H1 (cell line): ENCODE data around the gene VSTM4. TPM values are rescaled to one million over a fixed set of nuclear protein-coding genes. Genes with fewer than 3 reads are reported as not detected.

ENCODE experiments used
- CTCF ChIA-PET: fragments of 300-600 bp; sonication (Branson Sonifier 250); formaldehyde crosslinking; loops from one replicate; lab custom pipeline; 2021; ENCODE audit not compliant: partially characterized antibody; lab: Charles Lee
- POLR2A ChIA-PET: fragments of 300-600 bp; sonication (Branson Sonifier 250); formaldehyde crosslinking; loops from one replicate; lab custom pipeline; 2021; ENCODE audit warnings: inconsistent platforms; ENCODE audit not compliant: partially characterized antibody; lab: Charles Lee
- DNase-seq, 2 experiments: peaks; one replicate each; pipeline versions ENCODE4 v3.0.0 to v3.0.0-alpha.2; 2010 to 2022; ENCODE audit warnings: low spot score in 2 of 2, low read depth in 1 of 2, mixed read lengths in 1 of 2
- FAIRE-seq: peaks from 2 replicates; lab custom pipeline; 2011; peaks lifted over from hg19 to GRCh38; lab: Jason Lieb, UNC
- H2AFZ ChIP-seq: 2 replicates; pipeline ENCODE4 v1.8.1; 2012; ENCODE audit warnings: low read length, inconsistent platforms
- H2AK5ac ChIP-seq: 2 replicates; pipeline ENCODE4 v1.6.1; 2013; ENCODE audit warnings: low read depth, low read length
- H2BK120ac ChIP-seq: replicated peaks from 2 replicates; pipeline ENCODE3; 2013; ENCODE audit warnings: low read depth, low read length, inconsistent platforms
- H2BK12ac ChIP-seq: 2 replicates; pipeline ENCODE4 v1.6.1; 2013; ENCODE audit warnings: low read depth, low read length
- H2BK15ac ChIP-seq: 2 replicates; pipeline ENCODE4 v1.6.1; 2013; ENCODE audit warnings: low read length
- H2BK20ac ChIP-seq: 2 replicates; pipeline ENCODE4 v1.6.1; 2013; ENCODE audit warnings: low read length
- H2BK5ac ChIP-seq: 2 replicates; pipeline ENCODE4 v1.6.1; 2013; ENCODE audit warnings: low read depth, low read length
- H3K14ac ChIP-seq: 2 replicates; pipeline ENCODE4 v1.6.1; 2013; ENCODE audit warnings: inconsistent platforms; ENCODE audit not compliant: insufficient read length
- H3K18ac ChIP-seq: 2 replicates; pipeline ENCODE4 v1.6.1; 2013; ENCODE audit warnings: low read length; ENCODE audit errors: extremely low read depth
- H3K23ac ChIP-seq: 2 replicates; pipeline ENCODE4 v1.6.1; 2013; ENCODE audit warnings: inconsistent platforms; ENCODE audit not compliant: insufficient read length
- H3K23me2 ChIP-seq: 2 replicates; pipeline ENCODE4 v1.6.1; 2013; ENCODE audit warnings: low read depth, low read length
- H3K27ac ChIP-seq: 2 replicates; pipeline ENCODE4 v1.6.1; 2011; ENCODE audit warnings: low read depth, low read length, inconsistent platforms
- H3K27me3 ChIP-seq, 4 experiments: replicated peaks in 1 of 4; 1 replicate in 1 of 4; 2 replicates in 3 of 4; pipeline versions ENCODE4 v1.6.1 to v1.8.1; 2011 to 2013; ENCODE audit warnings: low read length in 3 of 4, mild to moderate bottlenecking in 3 of 4, inconsistent platforms in 2 of 4, mixed read lengths in 2 of 4, moderate library complexity in 1 of 4; ENCODE audit not compliant: control insufficient read depth in 3 of 4, insufficient read depth in 3 of 4; ENCODE audit errors: extremely low read depth in 1 of 4
- H3K36me3 ChIP-seq, 4 experiments: 2 replicates each; pipeline versions ENCODE4 v1.6.1 to v1.8.1; 2011 to 2013; ENCODE audit warnings: mild to moderate bottlenecking in 4 of 4, low read length in 3 of 4, moderate library complexity in 2 of 4, control low read depth in 1 of 4, inconsistent platforms in 1 of 4; ENCODE audit not compliant: insufficient read depth in 4 of 4, control insufficient read depth in 2 of 4
- H3K4ac ChIP-seq: replicated peaks from 2 replicates; pipeline ENCODE3; 2013; ENCODE audit warnings: low read length, low read depth, mixed read lengths, inconsistent platforms; ENCODE audit not compliant: insufficient read length
- H3K4me1 ChIP-seq, 4 experiments: replicated peaks in 1 of 4; 1 replicate in 1 of 4; 2 replicates in 3 of 4; pipeline versions ENCODE4 v1.6.1 to v1.8.1; 2011 to 2013; ENCODE audit warnings: low read length in 3 of 4, inconsistent platforms in 2 of 4, mixed read lengths in 1 of 4; ENCODE audit not compliant: insufficient read depth in 4 of 4, control insufficient read depth in 3 of 4
- H3K4me2 ChIP-seq, 2 experiments: 2 replicates each; pipeline versions ENCODE4 v1.6.1 to v1.8.1; 2011 to 2013; ENCODE audit warnings: low read depth in 2 of 2, low read length in 2 of 2, control low read depth in 1 of 2, inconsistent platforms in 1 of 2, mild to moderate bottlenecking in 1 of 2; ENCODE audit not compliant: insufficient read depth in 1 of 2
- H3K4me3 ChIP-seq, 4 experiments: fragments of 200-600, 300-600 bp in 1 of 4; sonication (generic), shearing (Covaris generic), sonication (Bioruptor Twin) in 1 of 4; 2 replicates each; pipeline versions ENCODE4 v1.5.1 to v1.8.1; 2011 to 2016; ENCODE audit warnings: low read length in 4 of 4, low read depth in 3 of 4, control low read depth in 2 of 4, inconsistent platforms in 2 of 4, mild to moderate bottlenecking in 2 of 4, mixed read lengths in 1 of 4, moderate library complexity in 1 of 4; ENCODE audit not compliant: insufficient read depth in 2 of 4; ENCODE audit errors: extremely low read depth in 1 of 4
- H3K56ac ChIP-seq: replicated peaks from 2 replicates; pipeline ENCODE3; 2013; ENCODE audit warnings: low read depth, mild to moderate bottlenecking, mixed read lengths, low read length, inconsistent platforms; ENCODE audit not compliant: insufficient read length
- H3K79me1 ChIP-seq: 2 replicates; pipeline ENCODE4 v1.6.1; 2013; ENCODE audit warnings: low read depth, low read length, control low read depth
- H3K79me2 ChIP-seq, 2 experiments: 2 replicates each; pipeline versions ENCODE4 v1.6.1 to v1.8.1; 2012 to 2013; ENCODE audit warnings: low read length in 2 of 2, mild to moderate bottlenecking in 2 of 2, inconsistent platforms in 1 of 2; ENCODE audit not compliant: insufficient read depth in 2 of 2, control insufficient read depth in 1 of 2
- H3K9ac ChIP-seq, 4 experiments: replicated peaks in 1 of 4; 1 replicate in 1 of 4; 2 replicates in 3 of 4; pipeline versions ENCODE4 v1.6.1 to v1.8.1; 2011 to 2013; ENCODE audit warnings: low read depth in 3 of 4, low read length in 3 of 4, control low read depth in 2 of 4, mild to moderate bottlenecking in 2 of 4, moderate library complexity in 2 of 4, inconsistent platforms in 1 of 4; ENCODE audit errors: extremely low read depth in 1 of 4
- H3K9me3 ChIP-seq, 2 experiments: 2 replicates each; pipeline versions ENCODE4 v1.6.1 to v1.8.1; 2012 to 2013; ENCODE audit warnings: mild to moderate bottlenecking in 2 of 2, moderate library complexity in 2 of 2, control low read depth in 1 of 2, inconsistent platforms in 1 of 2, low read depth in 1 of 2, low read length in 1 of 2, mixed read lengths in 1 of 2; ENCODE audit not compliant: insufficient read depth in 2 of 2
- H4K20me1 ChIP-seq, 2 experiments: replicated peaks in 1 of 2; 2 replicates each; pipeline versions ENCODE3 to v1.8.1; 2011 to 2013; ENCODE audit warnings: inconsistent platforms in 2 of 2, low read length in 2 of 2, mild to moderate bottlenecking in 1 of 2; ENCODE audit not compliant: insufficient read depth in 2 of 2, control insufficient read depth in 1 of 2
- H4K5ac ChIP-seq: 2 replicates; pipeline ENCODE4 v1.6.1; 2013; ENCODE audit warnings: low read length, low read depth, mixed read lengths, inconsistent platforms; ENCODE audit not compliant: insufficient read length
- H4K8ac ChIP-seq: 2 replicates; pipeline ENCODE4 v1.8.0; 2013; ENCODE audit warnings: mild to moderate bottlenecking, moderate library complexity, low read length, inconsistent platforms; ENCODE audit not compliant: insufficient read depth; ENCODE audit errors: extremely low read depth
- H4K91ac ChIP-seq: replicated peaks from 2 replicates; pipeline ENCODE3; 2013; ENCODE audit warnings: low read length, mixed read lengths, inconsistent platforms; ENCODE audit not compliant: insufficient read length
- GABPA ChIP-seq: IDR thresholded peaks from 2 replicates; pipeline ENCODE4 v1.6.1; 2011; ENCODE audit warnings: mild to moderate bottlenecking, low read length, moderate library complexity, borderline replicate concordance; ENCODE audit not compliant: insufficient read depth
- WGBS, 2 experiments: shearing (Covaris generic) in 1 of 2; methylation state at CpG; one replicate each; pipeline versions ENCODE4 v1.1.6 to v1.1.7; 2013 to 2015; ENCODE audit warnings: low lambda C conversion rate in 2 of 2, mixed read lengths in 2 of 2, inconsistent platforms in 1 of 2, low coverage in 1 of 2, missing lambda C conversion rate in 1 of 2; ENCODE audit not compliant: insufficient replicate concordance in 2 of 2, insufficient coverage in 1 of 2, insufficient read length in 1 of 2; ENCODE audit errors: extremely low coverage in 1 of 2, missing lambda C conversion rate in 1 of 2; 5-methylcytosine and 5-hydroxymethylcytosine counted together
- polyA plus RNA-seq, 7 experiments: library from polyadenylated mRNA; depleted of rRNA in 3 of 7; stranded (reverse) in 5 of 7; unstranded in 2 of 7; fragments of >200 nt in 5 of 7; fragments of 200-250 nt in 2 of 7; gene quantifications; 1 replicate in 5 of 7; 2 replicates in 1 of 7; 4 replicates in 1 of 7; pipeline versions ENCODE4 v1.2.1 to v1.2.3, GENCODE V29; 2011 to 2013; ENCODE audit warnings: missing spikeins in 2 of 7, mixed read lengths in 2 of 7
- total RNA-seq: library from RNA; stranded (reverse); fragmentation: NEBNext Ultra II Directional; extraction: Animal tissue kit (Norgen Biotek cat#: 25700); gene quantifications from 2 replicates; pipeline ENCODE4 v1.2.1, GENCODE V29; 2021

The VSTM4 gene
- total and polyA plus RNA-seq, 2 of the 8 experiments (the other 6 are each of a cell fraction or from before 2014, with no cell fraction given) = 0.48 to 0.73 TPM

DNA sequence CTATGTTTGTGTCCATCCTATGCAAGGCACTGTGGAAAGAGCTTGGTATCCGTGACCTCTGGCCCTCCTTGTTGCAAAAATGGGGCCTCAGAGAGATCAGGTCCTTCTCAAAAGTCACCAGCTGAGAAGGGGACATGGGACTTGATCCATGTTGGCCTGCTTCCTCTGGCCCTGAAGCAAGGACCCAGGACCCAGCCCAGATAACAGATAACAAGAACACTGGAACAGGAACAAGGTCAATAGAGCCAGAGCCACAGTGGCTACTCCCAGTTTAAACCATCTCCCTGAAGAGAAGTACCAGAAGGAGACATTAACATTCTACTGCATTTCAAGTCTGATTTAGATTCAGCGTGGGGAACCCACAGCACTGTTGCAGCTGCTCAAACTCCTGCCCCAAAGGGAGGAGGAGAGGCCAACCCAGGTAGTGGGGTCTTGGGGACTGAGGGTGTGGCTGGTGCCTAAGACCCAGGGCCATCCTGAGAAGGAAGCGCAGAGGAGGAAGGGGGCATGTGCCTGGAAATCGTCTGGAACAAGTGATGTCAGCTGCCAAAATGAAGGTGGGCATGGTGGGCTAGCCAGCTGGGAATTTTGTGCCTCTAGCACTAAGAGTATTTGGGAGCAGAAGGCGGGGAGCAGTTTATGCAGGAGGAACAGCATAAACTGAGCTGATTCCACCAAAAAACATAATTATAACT is 61.2 kb downstream of the VSTM4 start:
- H3K36me3 ChIP-seq = no peaks in the 10 kb centered on the region
- H3K23ac ChIP-seq = no peak overlapping the region
- H3K9ac ChIP-seq = no peak overlapping the region
- DNase-seq = no peak
- ChIA-PET POLR2A (no interaction called here), CTCF (interaction anchor here (0.9 to 1.0 kb wide), 2 partner anchors 40 to 87 kb away, joined by 3 read pairs; no protein-coding TSS in a partner anchor)
- no peaks in the 10 kb centered on the region for H3K79me2 ChIP-seq
- H3K27me3 ChIP-seq = no peaks in the 10 kb centered on the region
- no peak overlapping the region for H2BK5ac ChIP-seq
- no peaks in the 10 kb centered on the region; the same call in 1 of the 2 replicates for H3K23me2 ChIP-seq
- H3K4ac ChIP-seq = no peak overlapping the region
- H3K14ac ChIP-seq = no peak overlapping the region
- no peak overlapping the region for H2BK20ac ChIP-seq
- H2BK120ac ChIP-seq = no peak overlapping the region
- H2AK5ac ChIP-seq = no peak overlapping the region
- WGBS, 2 experiments = 89% methylated on average over 5 of the region's 5 CpGs; no CpG with 5 or more reads in 1 of the 2 experiments
- H4K8ac ChIP-seq = 0 out of 2 replicates have a peak overlapping the region, but pooled peaks have one; percentile 14
- no peaks in the 10 kb centered on the region for H3K79me1 ChIP-seq
- H3K9me3 ChIP-seq = no peaks in the 10 kb centered on the region
- no peak overlapping the region for H4K91ac ChIP-seq
- no peak overlapping the region for H2BK15ac ChIP-seq
- FAIRE-seq = no peak
- H3K4me3 ChIP-seq = no peak overlapping the region
- H4K20me1 ChIP-seq = no peaks in the 10 kb centered on the region
- no peak overlapping the region for H3K4me2 ChIP-seq
- H2AFZ ChIP-seq = no peak overlapping the region
- H3K27ac ChIP-seq = no peak overlapping the region
- peaks cover 0 to 5% (median 1%) of the 10 kb centered on the region in 4 experiments; a peak in 2 of 7 replicates for H3K4me1 ChIP-seq
- H3K18ac ChIP-seq = no peak overlapping the region
- H2BK12ac ChIP-seq = no peak overlapping the region
- H4K5ac ChIP-seq = no peak overlapping the region
- H3K56ac ChIP-seq = no peak overlapping the region
- TF ChIP-seq GABPA = no peak
